ENCODE measurements around the gene WFDC9. TPM values are rescaled to one million over a fixed set of nuclear protein-coding genes. Genes with fewer than 3 reads are reported as not detected.

Gene WFDC9
- total RNA-seq, 1 experiment from 2014 or later = not detected

GRCh38 chr20:45592574-45593189 lies 38.4 kb downstream of the WFDC9 start (continued):
- TF ChIP-seq ZNF274 (IDR thresholded peaks at IDR 0.05; ENCODE audit: low read depth, low read length) = no peak
- no peak for TF ChIP-seq REST (IDR thresholded peaks at IDR 0.05; ENCODE audit: low read depth)
- no peak for TF ChIP-seq CEBPB (IDR thresholded peaks at IDR 0.05; ENCODE audit: low read depth)
- TF ChIP-seq EZH2 (IDR thresholded peaks at IDR 0.05) = no peak
- TF ChIP-seq POLR2A (IDR thresholded peaks at IDR 0.05; ENCODE audit: borderline replicate concordance, extremely low read depth, insufficient read depth, insufficient read length) = no peak
- TF ChIP-seq RAD21 (IDR thresholded peaks at IDR 0.05; ENCODE audit: low read depth) = peak; percentile 94
- no peak for TF ChIP-seq EZH2phosphoT487 (IDR thresholded peaks at IDR 0.05; ENCODE audit: borderline replicate concordance)
- no peak for TF ChIP-seq POLR2AphosphoS5 (IDR thresholded peaks at IDR 0.05; ENCODE audit: low read depth, low read length)

- no peak for TF ChIP-seq RAD21 (IDR thresholded peaks at IDR 0.05; ENCODE audit: low read depth)
- TF ChIP-seq JUND (IDR thresholded peaks at IDR 0.05) = no peak
- no peak for TF ChIP-seq ZFX (IDR thresholded peaks at IDR 0.05)
- TF ChIP-seq SIN3A (IDR thresholded peaks at IDR 0.05; ENCODE audit: low read depth) = no peak
- no peak for TF ChIP-seq REST (IDR thresholded peaks at IDR 0.05; ENCODE audit: low read depth)
- no peak for TF ChIP-seq TCF7L2 (IDR thresholded peaks at IDR 0.05; ENCODE audit: borderline replicate concordance, extremely low read depth, insufficient read depth, insufficient read length)
- TF ChIP-seq CEBPB (IDR thresholded peaks at IDR 0.05; ENCODE audit: low read depth) = no peak
- Histone ChIP-seq H3K4me3 (replicated peaks in 1 of 2; ENCODE audit: low read depth in 1 of 2, low read length in 2 of 2) (no peak overlapping the region), H2AFZ (ENCODE audit: low read depth, low read length, poor library complexity, severe bottlenecking) (no peak overlapping the region), H3K9me3 (ENCODE audit: control insufficient read depth in 1 of 2, insufficient read depth in 1 of 2, low read depth in 1 of 2, low read length in 2 of 2) (no peaks in the 10 kb centered on the region), H3K9ac (ENCODE audit: low read length) (no peak overlapping the region), H3K4me2 (ENCODE audit: low read length) (no peak overlapping the region), H3K36me3 (ENCODE audit: control insufficient read depth in 1 of 2, insufficient read depth in 2 of 2, low read length in 2 of 2) (no peaks in the 10 kb centered on the region), H3K79me2 (ENCODE audit: insufficient read depth, low read length) (no peaks in the 10 kb centered on the region), H3K27ac (ENCODE audit: low read depth, low read length) (no peak overlapping the region), H3K4me1 (ENCODE audit: control insufficient read depth in 1 of 2, insufficient read depth in 2 of 2, low read length in 2 of 2) (peaks cover 0 to 7% of the 10 kb centered on the region in 2 experiments; a peak in 2 of 4 replicates), H3K27me3 (ENCODE audit: insufficient read depth, low read length) (no peaks in the 10 kb centered on the region), H4K20me1 (ENCODE audit: insufficient read depth) (no peaks in the 10 kb centered on the region), H3K9me2 (ENCODE audit: insufficient read depth) (no peaks in the 10 kb centered on the region)
- ATAC-seq (no peak), DNase-seq (ENCODE audit: low read depth, low spot score) (no peak)
- ChIA-PET RAD21 (ENCODE audit: low non-redundant PET in 1 of 2, low total read pairs in 2 of 2, uncharacterized antibody in 2 of 2, unreplicated experiment in 2 of 2) (no interaction called here), POLR2A (no interaction called here), CTCF (interaction anchor here (1.0 to 1.6 kb wide), 3 partner anchors 40 to 181 kb away, joined by 3 to 6 read pairs (median 5); partner anchors contain the start of gene WFDC10A)
- no TSS peak for BruUV-seq (replicated peaks)
- intact Hi-C loops (cut with micrococcal nuclease) = no loop called here
Observed at GRCh38 chr20:45589725-45590124, 41.4 kb downstream of the WFDC9 start.

Data from HCT116 (cell line).